RWPE1 (cell line): Measurements from ENCODE around the gene MYO1D.

ENCODE experiments used
- CTCF ChIA-PET: fragments of 350-600 bp; sonication (Branson Sonifier 250); formaldehyde crosslinking; extraction: SDS; loops from one replicate; lab custom pipeline; 2021; lab: Yijun Ruan, JAX
- POLR2A ChIA-PET: fragments of 400-600 bp; formaldehyde crosslinking; extraction: SDS; loops from one replicate; lab custom pipeline; 2020; ENCODE audit warnings: antibody characterized with exemption; ENCODE audit not compliant: low non-redundant PET; lab: Yijun Ruan, JAX
- DNase-seq: peaks from one replicate; pipeline ENCODE4 v3.0.0; 2012; ENCODE audit warnings: low spot score
- H3K27ac ChIP-seq: fragments of 450-650 bp; 2 replicates; pipeline ENCODE4 v1.5.1; 2017
- CTCF ChIP-seq: fragments of 450-650 bp; conservative IDR thresholded peaks from 2 replicates; pipeline ENCODE4 v1.5.1; 2017; ENCODE audit warnings: low read depth, mild to moderate bottlenecking

Gene MYO1D

DNA sequence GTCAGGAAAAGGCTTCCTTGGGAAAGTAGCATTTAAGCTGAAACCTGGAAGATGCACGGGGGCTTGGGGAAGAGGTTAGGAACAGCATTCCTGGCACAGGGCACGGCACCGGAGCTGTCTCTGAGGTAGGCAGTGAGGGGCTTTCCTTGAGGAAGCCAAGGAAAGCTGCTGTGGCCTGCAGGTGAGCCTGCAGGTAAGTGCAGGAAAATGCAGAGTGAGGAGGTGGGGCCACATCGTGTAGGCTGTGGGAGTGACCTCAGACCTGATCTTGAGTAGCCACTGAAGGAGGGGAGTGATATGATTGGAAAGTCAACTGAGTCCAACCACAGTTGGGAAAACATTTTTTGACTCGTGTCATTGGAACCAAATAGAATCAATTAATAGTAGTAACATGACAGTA lies 310.6 kb downstream of the MYO1D start:
- CTCF ChIA-PET, result interaction anchor here (1.0 kb wide), 1 partner anchor 93 kb away, joined by 4 read pairs; no protein-coding TSS in a partner anchor
- POLR2A ChIA-PET, result no interaction called here
- H3K27ac ChIP-seq, result no peak overlapping the region
- TF ChIP-seq CTCF, result no peak
- DNase-seq, result no peak

DNA sequence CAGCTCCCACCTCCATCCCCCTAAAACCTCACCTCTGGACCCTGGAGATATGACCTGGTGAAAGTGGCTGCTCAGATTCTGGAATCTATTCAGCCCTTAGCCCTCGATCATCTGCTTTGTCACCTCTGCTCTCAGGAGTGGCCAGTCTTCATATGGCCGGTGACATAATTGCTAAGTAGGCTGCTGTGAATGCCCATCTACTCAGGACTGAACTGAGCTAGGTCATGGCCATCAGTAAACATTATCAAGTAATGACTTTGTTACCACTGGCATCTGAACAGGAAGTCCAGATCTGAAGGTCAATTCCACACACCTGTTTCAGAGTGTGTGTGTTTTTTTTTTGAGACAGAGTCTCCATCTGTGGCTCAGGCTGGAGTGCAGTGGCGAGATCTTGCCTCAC lies 311.5 kb downstream of the MYO1D start:
- DNase-seq, result no peak
- ChIA-PET CTCF (interaction anchor here (0.8 kb wide), 1 partner anchor 57 kb away, joined by 3 read pairs; no protein-coding TSS in a partner anchor), POLR2A (no interaction called here)
- no peak for TF ChIP-seq CTCF
- no peak overlapping the region for H3K27ac ChIP-seq

DNA sequence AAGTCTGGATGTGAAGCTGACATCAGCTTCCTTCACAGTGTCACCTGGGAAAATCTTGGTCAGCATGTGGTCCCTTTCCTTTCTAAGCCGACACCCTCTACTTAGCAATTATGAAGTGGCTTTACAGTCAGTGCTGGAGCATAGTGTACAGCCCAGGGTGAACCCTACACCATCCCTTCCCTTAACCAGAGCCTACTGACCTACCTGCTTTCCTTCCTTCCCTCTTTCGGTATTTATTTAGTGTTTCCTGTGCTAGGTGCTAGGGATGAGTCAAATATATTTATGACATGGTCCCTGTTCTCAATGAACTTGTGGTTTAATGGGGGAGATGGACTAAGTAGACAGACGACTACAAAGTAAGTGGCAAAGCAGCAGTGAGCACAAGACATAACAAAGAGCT lies 312.6 kb downstream of the MYO1D start:
- CTCF ChIA-PET, result interaction anchor here (1.1 kb wide), 1 partner anchor 11 kb away, joined by 6 read pairs; no protein-coding TSS in a partner anchor
- DNase-seq, result no peak
- TF ChIP-seq CTCF, result no peak
- POLR2A ChIA-PET, result no interaction called here
- H3K27ac ChIP-seq, result no peak overlapping the region

GRCh38 chr17:32563583-32563982 lies 313.3 kb downstream of the MYO1D start:
- CTCF ChIA-PET, result interaction anchor here (0.5 to 1.1 kb wide), 2 partner anchors 10 to 657 kb away, joined by 4 to 6 read pairs; no protein-coding TSS in a partner anchor
- TF ChIP-seq CTCF, result no peak
- POLR2A ChIA-PET, result no interaction called here
- no peak for DNase-seq
- H3K27ac ChIP-seq, result no peak overlapping the region

DNA sequence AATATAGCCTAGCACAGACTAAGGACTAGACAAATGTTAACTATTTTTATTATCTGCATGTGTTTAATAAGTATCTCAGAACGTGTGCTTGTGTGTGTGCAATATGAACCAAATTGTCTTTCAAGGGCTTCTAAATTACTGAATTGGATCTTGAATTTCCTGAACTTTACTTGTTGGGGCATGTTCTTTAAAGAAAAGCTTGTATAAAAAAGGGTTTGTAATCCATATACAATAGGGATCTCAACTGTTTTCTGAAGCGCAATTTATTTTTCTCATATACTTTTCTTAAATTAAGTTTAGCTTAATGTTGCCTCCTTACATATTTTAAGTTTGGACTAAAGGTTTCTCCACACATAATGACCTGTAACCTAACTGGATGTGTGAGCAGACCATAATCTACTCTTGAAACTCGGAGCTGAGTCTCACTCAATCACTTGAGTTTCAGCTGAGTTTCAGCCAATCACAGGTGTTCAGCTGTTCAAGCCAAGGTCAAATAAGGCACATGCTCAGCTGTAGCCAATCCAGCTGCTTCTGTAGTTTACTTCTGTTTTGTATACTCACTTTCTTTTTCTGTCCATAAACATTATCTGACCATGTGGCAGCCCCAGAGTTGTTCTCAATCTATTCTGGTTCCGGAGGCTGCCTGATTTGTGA lies 317.8 kb downstream of the MYO1D start:
- ChIA-PET CTCF (no interaction called here), POLR2A (no interaction called here)
- H3K27ac ChIP-seq, result no peak overlapping the region
- peak; percentile 33 for DNase-seq
- TF ChIP-seq CTCF, result no peak

- no peak for DNase-seq
- POLR2A ChIA-PET, result no interaction called here
- TF ChIP-seq CTCF, result no peak
- CTCF ChIA-PET, result no interaction called here
- H3K27ac ChIP-seq, result no peak overlapping the region
Observed at GRCh38 chr17:32558326-32558955, 318.5 kb downstream of the MYO1D start.
